Gastroesophageal sphincter (tissue), 4 donors: Measurements from ENCODE around the gene CTCF. TPM values are rescaled to one million over a fixed set of nuclear protein-coding genes. Genes with fewer than 3 reads are reported as not detected.

Source experiments
- ATAC-seq: fragments of 150-250 bp; one replicate; pipeline ENCODE4 v1.9.1; 2016; ENCODE audit warnings: mild to moderate bottlenecking, moderate library complexity
- H3K27ac ChIP-seq, 4 donors: fragments of 200-600 bp; sonication (generic) in 3 of 4; 1 replicate in 3 of 4; 2 replicates in 1 of 4; pipeline ENCODE4 v1.5.1; 2016 to 2019
- H3K27me3 ChIP-seq: fragments of 200-600 bp; sonication (generic); one replicate; pipeline ENCODE4 v1.5.1; 2019
- H3K36me3 ChIP-seq, 2 donors: fragments of 200-600 bp; sonication (generic); one replicate each; pipeline ENCODE4 v1.5.1; 2019; ENCODE audit warnings: control low read depth in 1 of 2
- H3K4me1 ChIP-seq, 3 donors: fragments of 200-600 bp; sonication (generic); 1 replicate in 2 of 3; 2 replicates in 1 of 3; pipeline ENCODE4 v1.5.1; 2016 to 2019; ENCODE audit warnings: control low read depth in 2 of 3
- H3K4me3 ChIP-seq, 2 donors: fragments of 200-600 bp; sonication (generic); one replicate each; pipeline ENCODE4 v1.5.1; 2019; ENCODE audit warnings: mild to moderate bottlenecking in 1 of 2, moderate library complexity in 1 of 2
- H3K9me3 ChIP-seq, 3 donors: fragments of 200-600 bp; sonication (generic); one replicate each; pipeline ENCODE4 v1.5.1; 2017 to 2019; ENCODE audit warnings: control low read depth in 2 of 3
- CTCF ChIP-seq, 4 experiments: fragments of 200-600 bp in 2 of 4; fragments of 450-650 bp in 2 of 4; sonication (generic) in 1 of 4; IDR thresholded peaks; one replicate each; pipeline ENCODE4 v1.5.1; 2017 to 2019; ENCODE audit warnings: antibody characterized with exemption in 4 of 4, mild to moderate bottlenecking in 2 of 4, moderate library complexity in 2 of 4
- EP300 ChIP-seq: sonication (generic); formaldehyde crosslinking; IDR thresholded peaks from one replicate; pipeline ENCODE4 v1.6.1; 2017; ENCODE audit warnings: antibody characterized with exemption, mild to moderate bottlenecking
- POLR2A ChIP-seq, 2 donors: fragments of 450-650 bp; IDR thresholded peaks; one replicate each; pipeline ENCODE4 v1.6.1; 2017; ENCODE audit warnings: antibody characterized with exemption in 2 of 2, mild to moderate bottlenecking in 2 of 2, moderate library complexity in 1 of 2
- POLR2AphosphoS5 ChIP-seq: sonication (generic); formaldehyde crosslinking; IDR thresholded peaks from one replicate; pipeline ENCODE4 v1.6.1; 2017; ENCODE audit warnings: antibody characterized with exemption
- WGBS, 2 donors: methylation state at CpG; one replicate each; pipeline ENCODE4 v1.1.5; 2018; ENCODE audit warnings: low coverage in 1 of 2; 5-methylcytosine and 5-hydroxymethylcytosine counted together
- total RNA-seq, 4 donors: library from RNA; depleted of rRNA; stranded (reverse); fragments of >200 nt; gene quantifications; one replicate each; pipeline ENCODE4 v1.1.0, GENCODE V29; 2016

Gene CTCF
- total RNA-seq, 4 donors from 2014 or later: 26.4 to 44.8 (median 41.4) TPM

GRCh38 chr16:67657751-67658518 lies 95.6 kb downstream of the CTCF start:
- Histone ChIP-seq H3K4me3 (no peak overlapping the region), H3K4me1 (peaks cover 5 to 39% (median 22%) of the 10 kb centered on the region in 3 donors), H3K36me3 (peaks cover 0 to 33% of the 10 kb centered on the region in 2 donors), H3K9me3 (no peaks in the 10 kb centered on the region), H3K27me3 (peaks cover 28% of the 10 kb centered on the region), H3K27ac (no peak overlapping the region)
- 80% methylated on average over 1 of the region's 18 CpGs; no CpG with 5 or more reads in 1 of the 2 donors for WGBS, 2 donors
- ATAC-seq: no peak
- no peak for TF ChIP-seq CTCF (IDR thresholded peaks at IDR 0.05)
- no peak for TF ChIP-seq POLR2A (IDR thresholded peaks at IDR 0.05)
- TF ChIP-seq EP300: no peak
- TF ChIP-seq POLR2AphosphoS5: no peak

- H3K27ac ChIP-seq: peak overlapping the region in 3 of 4 donors; percentile 95 to 98 (median 98)
- 37% methylated on average over 10 of the region's 21 CpGs; no CpG with 5 or more reads in 1 of the 2 donors for WGBS, 2 donors
- H3K4me1 ChIP-seq: peaks cover 0 to 27% (median 14%) of the 10 kb centered on the region in 3 donors
- TF ChIP-seq EP300 (no peak), CTCF (IDR thresholded peaks at IDR 0.05) (no peak), POLR2AphosphoS5 (no peak), POLR2A (IDR thresholded peaks at IDR 0.05) (no peak)
- H3K36me3 ChIP-seq: peaks cover 0 to 44% of the 10 kb centered on the region in 2 donors
- H3K4me3 ChIP-seq: peak overlapping the region; percentile 57 to 89
- no peaks in the 10 kb centered on the region for H3K9me3 ChIP-seq
- ATAC-seq: no peak
- peaks cover 17% of the 10 kb centered on the region for H3K27me3 ChIP-seq
These were observed 96.7 kb downstream of the CTCF start for GRCh38 chr16:67658849-67659674.

GRCh38 chr16:67659675-67660563 lies 97.6 kb downstream of the CTCF start, which contains the start of gene ACD:
Gene ACD (minus strand): TSS chr16:67660260. CDS start chr16:67660220, 40 bp downstream.
- H3K9me3 ChIP-seq: no peaks in the 10 kb centered on the region
- H3K4me1 ChIP-seq: peaks cover 0 to 34% (median 14%) of the 10 kb centered on the region in 3 donors
- peak within 1 kb of the TSS; percentile 57 to 89 for H3K4me3 ChIP-seq
- WGBS, 2 donors: no CpG with 5 or more reads among the region's 83 CpGs
- H3K36me3 ChIP-seq: peaks cover 0 to 53% of the 10 kb centered on the region in 2 donors
- TF ChIP-seq POLR2AphosphoS5 (peak; percentile 70), EP300 (no peak), POLR2A (IDR thresholded peaks at IDR 0.05) (peak; percentile 67 to 80), CTCF (IDR thresholded peaks at IDR 0.05) (peak in 2 of 4 experiments; percentile 2 to 22)
- H3K27me3 ChIP-seq: peaks cover 8% of the 10 kb centered on the region
- peak; percentile 86 for ATAC-seq
- H3K27ac ChIP-seq: peak within 1 kb of the TSS; percentile 89 to 98 (median 96)

GRCh38 chr16:67660564-67661028 lies 98.3 kb downstream of the CTCF start, which contains the start of gene PARD6A:
Gene PARD6A (plus strand): TSS chr16:67660960. CDS start chr16:67661039, 79 bp downstream.
- H3K9me3 ChIP-seq: no peaks in the 10 kb centered on the region

More at GRCh38 chr16:67660564-67661028, 98.3 kb downstream of the CTCF start, which contains the start of gene PARD6A:
- TF ChIP-seq EP300 (no peak), POLR2AphosphoS5 (no peak), CTCF (IDR thresholded peaks at IDR 0.05) (peak in 1 of 4 experiments; percentile 41), POLR2A (IDR thresholded peaks at IDR 0.05) (no peak)
- Histone ChIP-seq H3K4me1 (peaks cover 0 to 41% (median 18%) of the 10 kb centered on the region in 3 donors), H3K4me3 (peak within 1 kb of the TSS; percentile 57 to 89), H3K27me3 (peaks cover 1% of the 10 kb centered on the region), H3K27ac (peak within 1 kb of the TSS; percentile 89 to 98 (median 96)), H3K36me3 (peaks cover 0 to 55% of the 10 kb centered on the region in 2 donors)
- WGBS, 2 donors: no CpG with 5 or more reads among the region's 48 CpGs
- ATAC-seq: peak; percentile 93
